CD8-positive, alpha-beta memory T cell (primary cell): ENCODE data around the gene TTYH3. TPM values are rescaled to one million over a fixed set of nuclear protein-coding genes. Genes with fewer than 3 reads are reported as not detected.
"Not testable (repeated sequence)": the region's sequence is repeated elsewhere in the genome, so short reads cannot be mapped to it uniquely, and the experiment has no call there.

Experiments used
- CTCF ChIA-PET: fragments of 350-600 bp; sonication (Branson Sonifier 250); formaldehyde crosslinking; loops from one replicate; lab custom pipeline; 2021; ENCODE audit warnings: antibody characterized with exemption; lab: Charles Lee
- POLR2A ChIA-PET: fragments of 350-600 bp; sonication (Branson Sonifier 250); formaldehyde crosslinking; loops from one replicate; lab custom pipeline; 2021; ENCODE audit warnings: antibody characterized with exemption; lab: Charles Lee
- DNase-seq, 5 donors: peaks; one replicate each; pipeline versions ENCODE4 v3.0.0 to v3.0.0-alpha.2; 2020 to 2022; ENCODE audit warnings: mixed read lengths in 1 of 5
- H3K27ac ChIP-seq: one replicate; pipeline ENCODE4 v1.7.0; 2013; ENCODE audit warnings: low read depth, mild to moderate bottlenecking, low read length, moderate library complexity
- H3K27me3 ChIP-seq: 2 replicates; pipeline ENCODE4 v1.7.0; 2013; ENCODE audit warnings: low read length, mild to moderate bottlenecking; ENCODE audit not compliant: insufficient read depth, poor library complexity, severe bottlenecking
- H3K36me3 ChIP-seq: 2 replicates; pipeline ENCODE4 v1.7.0; 2013; ENCODE audit warnings: mild to moderate bottlenecking, low read length, moderate library complexity; ENCODE audit not compliant: insufficient read depth
- H3K4me1 ChIP-seq: 2 replicates; pipeline ENCODE4 v1.7.0; 2013; ENCODE audit warnings: mild to moderate bottlenecking, low read length, moderate library complexity; ENCODE audit not compliant: insufficient read depth
- H3K4me3 ChIP-seq: 2 replicates; pipeline ENCODE4 v1.7.0; 2013; ENCODE audit warnings: mild to moderate bottlenecking, low read length
- H3K9me3 ChIP-seq: 2 replicates; pipeline ENCODE4 v1.7.0; 2013; ENCODE audit warnings: mild to moderate bottlenecking, low read length
- H3K27ac Mint-ChIP-seq, 8 donors: one replicate each; pipeline ENCODE4 v1.8.0; 2020 to 2021; ENCODE audit warnings: mixed read lengths in 8 of 8, mild to moderate bottlenecking in 6 of 8, inconsistent platforms in 3 of 8, moderate library complexity in 3 of 8
- H3K27me3 Mint-ChIP-seq, 2 donors: one replicate each; pipeline ENCODE4 v1.8.0; 2020 to 2021; ENCODE audit warnings: mixed read lengths in 2 of 2, mild to moderate bottlenecking in 1 of 2, moderate library complexity in 1 of 2
- H3K36me3 Mint-ChIP-seq, 3 donors: one replicate each; pipeline ENCODE4 v1.8.0; 2020 to 2021; ENCODE audit warnings: mixed read lengths in 3 of 3, inconsistent platforms in 1 of 3, mild to moderate bottlenecking in 1 of 3
- H3K4me1 Mint-ChIP-seq, 3 donors: one replicate each; pipeline ENCODE4 v1.8.0; 2020 to 2021; ENCODE audit warnings: mixed read lengths in 3 of 3, inconsistent platforms in 1 of 3, mild to moderate bottlenecking in 1 of 3
- H3K4me3 Mint-ChIP-seq, 7 donors: one replicate each; pipeline ENCODE4 v1.8.0; 2020 to 2021; ENCODE audit warnings: mixed read lengths in 7 of 7, mild to moderate bottlenecking in 6 of 7, moderate library complexity in 4 of 7, inconsistent platforms in 2 of 7
- H3K9me3 Mint-ChIP-seq, 5 donors: one replicate each; pipeline ENCODE4 v1.8.0; 2020 to 2022; ENCODE audit warnings: mixed read lengths in 5 of 5, mild to moderate bottlenecking in 3 of 5, moderate library complexity in 2 of 5, inconsistent platforms in 1 of 5
- polyA plus RNA-seq: library from polyadenylated mRNA; unstranded; fragments of 300-500 nt; fragmentation: Illumina TruSeq; gene quantifications from one replicate; pipeline ENCODE4 v1.2.3, GENCODE V29; 2021
- total RNA-seq, 2 experiments: library from RNA; stranded (reverse); gene quantifications; one replicate each; pipeline ENCODE4 v1.2.3, GENCODE V29; 2021

Gene TTYH3
- total and polyA plus RNA-seq, 3 experiments from 2014 or later = 2.1 to 22.2 (median 20.2) TPM

DNA sequence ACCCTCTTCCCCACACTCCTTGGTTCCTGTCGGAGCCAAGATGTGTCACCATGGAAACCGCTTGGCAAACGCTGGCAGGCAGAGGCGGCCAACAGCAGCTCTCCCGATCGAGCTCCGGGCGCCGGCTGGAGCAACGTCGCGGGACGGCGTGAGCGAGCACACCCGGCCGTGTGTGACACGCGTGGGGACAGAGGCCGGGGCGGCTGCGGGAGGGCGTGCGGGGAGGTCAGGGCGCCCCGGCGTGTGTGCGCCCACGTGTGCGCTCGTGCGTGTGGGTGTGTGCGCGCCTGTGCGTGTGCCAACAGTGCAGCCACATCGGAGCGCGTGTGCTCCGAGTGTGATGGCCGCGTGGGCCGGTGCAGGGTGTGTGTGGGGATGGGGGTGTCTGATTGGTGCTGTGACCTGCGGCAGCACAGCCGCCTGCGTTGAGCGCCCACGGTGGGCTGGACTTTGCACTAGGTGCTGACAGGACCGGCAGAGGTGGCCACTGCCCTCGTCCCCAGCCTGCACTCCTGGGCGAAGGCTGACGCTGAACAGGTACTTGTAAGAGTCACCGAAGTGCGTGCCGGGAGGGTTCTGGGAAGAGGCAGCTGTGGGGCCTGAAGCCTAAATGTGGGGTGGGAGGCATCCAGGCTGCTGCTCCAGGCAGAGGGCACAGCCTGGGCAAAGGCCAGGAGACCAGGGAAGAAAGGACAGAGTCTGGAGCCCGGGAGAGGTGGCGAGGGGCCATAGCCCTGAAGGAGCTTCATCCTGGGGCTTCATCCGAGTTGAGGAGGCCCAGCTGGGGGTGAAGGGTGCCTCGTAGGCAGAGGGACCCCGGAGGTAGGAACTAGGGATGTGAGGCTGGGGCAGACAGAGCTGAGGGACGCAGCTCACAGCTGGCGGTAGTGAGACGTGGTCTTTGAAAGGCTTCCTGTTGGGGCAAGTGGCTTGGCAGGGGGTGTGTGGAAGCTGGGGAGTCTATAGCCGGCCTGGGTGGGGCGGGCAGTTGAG, 47.6 kb downstream of the TTYH3 start:
- H3K27me3 Mint-ChIP-seq, H3K4me3 ChIP-seq, H3K4me1 ChIP-seq, H3K9me3 Mint-ChIP-seq, H3K4me3 Mint-ChIP-seq, H3K27ac ChIP-seq, H3K4me1 Mint-ChIP-seq, H3K27me3 ChIP-seq, H3K36me3 Mint-ChIP-seq, DNase-seq, H3K36me3 ChIP-seq, POLR2A ChIA-PET, H3K9me3 ChIP-seq: not testable (repeated sequence)
- CTCF ChIA-PET = interaction anchor here (1.0 to 3.8 kb wide), 6 partner anchors 9 to 228 kb away, joined by 3 to 27 read pairs (median 8); no protein-coding TSS in a partner anchor
- H3K27ac Mint-ChIP-seq = peak overlapping the region in 1 of 8 donors; percentile 86

DNA sequence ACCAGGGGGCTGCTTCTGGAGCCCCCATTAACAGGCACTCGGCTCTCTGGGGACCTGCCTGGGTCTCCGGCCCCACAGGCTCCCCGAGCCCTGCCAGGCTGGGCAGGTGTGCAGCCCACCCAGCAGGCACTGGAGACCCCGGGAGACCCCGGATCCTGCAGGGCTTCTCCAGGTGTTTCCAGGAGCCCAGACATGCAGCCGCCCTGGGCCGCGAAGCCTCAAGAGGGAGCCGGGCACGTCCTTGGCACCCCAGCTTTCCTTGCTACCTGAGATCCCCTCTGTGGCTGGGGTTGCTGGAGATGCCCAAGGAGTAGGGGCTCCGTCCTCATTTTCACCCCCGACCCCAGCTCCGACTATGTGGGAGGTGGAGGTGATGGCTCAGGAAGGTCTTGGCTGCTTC, 48.5 kb downstream of the TTYH3 start:
- Mint-ChIP-seq H3K36me3 (no peaks in the 10 kb centered on the region), H3K9me3 (peaks cover 0 to 4% (median 0%) of the 10 kb centered on the region in 5 donors), H3K27me3 (peaks cover 6 to 8% of the 10 kb centered on the region in 2 donors), H3K4me1 (no peaks in the 10 kb centered on the region), H3K27ac (no peak overlapping the region), H3K4me3 (no peak overlapping the region)
- Histone ChIP-seq H3K4me1 (no peaks in the 10 kb centered on the region), H3K9me3 (no peaks in the 10 kb centered on the region), H3K4me3 (no peak overlapping the region), H3K27me3 (no peaks in the 10 kb centered on the region), H3K27ac (no peak overlapping the region), H3K36me3 (no peaks in the 10 kb centered on the region)
- CTCF ChIA-PET = interaction anchor here (1.0 to 3.8 kb wide), 6 partner anchors 10 to 229 kb away, joined by 3 to 27 read pairs (median 8); no protein-coding TSS in a partner anchor
- DNase-seq = no peak
- POLR2A ChIA-PET = no interaction called here

DNA sequence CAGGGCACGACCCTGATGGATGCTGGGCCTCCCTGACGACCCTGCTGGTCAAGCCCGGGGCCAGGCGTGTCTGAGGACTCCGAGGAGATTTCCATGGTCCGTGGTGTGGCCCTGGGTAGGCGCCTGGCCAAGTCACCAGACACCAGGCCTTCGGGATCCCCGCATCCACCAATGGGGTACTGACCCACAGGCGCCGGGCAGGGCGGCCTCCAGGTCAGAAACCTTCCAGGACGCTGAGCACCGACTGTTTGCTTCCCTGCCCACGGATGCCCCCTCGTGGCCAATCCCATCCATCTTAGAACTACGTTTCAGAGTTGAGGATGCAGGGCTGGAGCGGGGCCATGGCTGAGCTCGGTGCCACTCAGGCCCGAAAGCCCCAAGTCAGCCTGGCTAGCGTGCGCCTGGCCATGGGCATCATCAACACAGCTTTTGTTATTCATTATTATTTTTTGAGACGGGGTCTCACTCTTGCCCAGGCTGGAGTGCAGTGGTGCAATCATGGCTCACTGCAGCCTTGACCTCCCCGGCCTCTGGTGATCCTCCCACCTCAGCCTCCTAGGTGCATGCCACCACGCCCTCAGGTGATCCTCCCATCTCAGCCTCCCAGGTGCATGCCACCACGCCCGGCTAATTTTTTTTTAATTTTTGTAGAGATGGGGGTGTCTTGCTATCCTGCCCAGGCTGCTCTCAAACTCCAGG, 49.2 kb downstream of the TTYH3 start:
- no peaks in the 10 kb centered on the region for H3K36me3 Mint-ChIP-seq
- Histone ChIP-seq H3K4me1 (no peaks in the 10 kb centered on the region), H3K27ac (no peak overlapping the region), H3K9me3 (no peaks in the 10 kb centered on the region), H3K27me3 (peaks cover 2% of the 10 kb centered on the region), H3K36me3 (no peaks in the 10 kb centered on the region), H3K4me3 (no peak overlapping the region)
- no peak overlapping the region for H3K4me3 Mint-ChIP-seq
- H3K4me1 Mint-ChIP-seq = no peaks in the 10 kb centered on the region
- H3K27ac Mint-ChIP-seq = no peak overlapping the region
- H3K27me3 Mint-ChIP-seq = peaks cover 5 to 10% of the 10 kb centered on the region in 2 donors
- ChIA-PET POLR2A (no interaction called here), CTCF (interaction anchor here (0.7 to 3.8 kb wide), 7 partner anchors 10 to 211 kb away, joined by 3 to 27 read pairs (median 4); no protein-coding TSS in a partner anchor)
- H3K9me3 Mint-ChIP-seq = peaks cover 0 to 4% (median 0%) of the 10 kb centered on the region in 5 donors
- DNase-seq = peak; percentile 21 to 63 (median 26)

- no peak for DNase-seq
- no peaks in the 10 kb centered on the region for H3K36me3 Mint-ChIP-seq
- Histone ChIP-seq H3K36me3 (no peaks in the 10 kb centered on the region), H3K9me3 (no peaks in the 10 kb centered on the region), H3K4me1 (no peaks in the 10 kb centered on the region), H3K27me3 (peaks cover 6% of the 10 kb centered on the region), H3K27ac (no peak overlapping the region), H3K4me3 (no peak overlapping the region)
- H3K27ac Mint-ChIP-seq = peak overlapping the region in 1 of 8 donors; percentile 78
- ChIA-PET CTCF (interaction anchor here (1.3 to 3.8 kb wide), 4 partner anchors 9 to 231 kb away, joined by 3 to 27 read pairs (median 13); no protein-coding TSS in a partner anchor), POLR2A (no interaction called here)
- H3K27me3 Mint-ChIP-seq = peaks cover 14 to 17% of the 10 kb centered on the region in 2 donors
- peaks cover 0 to 4% (median 0%) of the 10 kb centered on the region in 5 donors for H3K9me3 Mint-ChIP-seq
- peaks cover 0 to 1% (median 0%) of the 10 kb centered on the region in 3 donors for H3K4me1 Mint-ChIP-seq
- no peak overlapping the region for H3K4me3 Mint-ChIP-seq
Observed at GRCh38 chr7:2681929-2682799, 50.4 kb downstream of the TTYH3 start.

DNA sequence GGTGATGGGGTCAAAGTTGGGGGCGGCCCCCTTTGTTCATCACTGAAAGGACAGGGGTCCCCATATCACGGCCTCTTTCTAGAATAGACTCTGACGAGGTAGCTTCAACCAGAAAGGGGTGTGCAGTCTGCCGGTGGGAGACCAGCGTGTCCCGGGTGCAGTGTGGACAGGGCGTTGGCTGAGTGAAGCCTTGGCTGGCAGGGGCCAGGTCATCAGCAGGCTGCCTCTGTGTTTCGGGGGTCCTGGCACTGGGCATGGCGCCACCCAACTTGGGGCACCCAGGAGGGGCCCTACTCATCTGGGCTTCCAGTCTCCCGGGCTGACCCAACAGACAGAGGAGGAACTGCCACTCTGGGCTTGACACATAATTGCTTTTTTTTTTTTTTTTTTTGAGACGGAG, 52.7 kb downstream of the TTYH3 start:
- CTCF ChIA-PET = interaction anchor here (1.1 to 1.5 kb wide), 2 partner anchors 13 to 25 kb away, joined by 4 read pairs; no protein-coding TSS in a partner anchor
- peaks cover 25 to 30% of the 10 kb centered on the region in 2 donors for H3K27me3 Mint-ChIP-seq

GRCh38 chr7:2686101-2686500, 54.3 kb downstream of the TTYH3 start:
- H3K27me3 Mint-ChIP-seq = peaks cover 36 to 45% of the 10 kb centered on the region in 2 donors
- Histone ChIP-seq H3K36me3 (no peaks in the 10 kb centered on the region), H3K4me1 (peaks cover 10% of the 10 kb centered on the region), H3K27ac (no peak overlapping the region), H3K4me3 (no peak overlapping the region), H3K9me3 (no peaks in the 10 kb centered on the region), H3K27me3 (peaks cover 26% of the 10 kb centered on the region)
- H3K27ac Mint-ChIP-seq = no peak overlapping the region
- no peaks in the 10 kb centered on the region for H3K9me3 Mint-ChIP-seq
- H3K36me3 Mint-ChIP-seq = no peaks in the 10 kb centered on the region
- DNase-seq = no peak
- H3K4me1 Mint-ChIP-seq = peaks cover 11 to 22% (median 13%) of the 10 kb centered on the region in 3 donors
- ChIA-PET CTCF (interaction anchor here (1.5 to 2.7 kb wide), 2 partner anchors 15 to 24 kb away, joined by 4 to 10 read pairs; no protein-coding TSS in a partner anchor), POLR2A (no interaction called here)
- H3K4me3 Mint-ChIP-seq = no peak overlapping the region

More for the DNA sequence above, 52.7 kb downstream of the TTYH3 start:
- H3K4me3 ChIP-seq = no peak overlapping the region
- H3K4me3 Mint-ChIP-seq = no peak overlapping the region
- H3K4me1 ChIP-seq = peaks cover 10% of the 10 kb centered on the region
- H3K27ac Mint-ChIP-seq = no peak overlapping the region
- peaks cover 0 to 4% (median 0%) of the 10 kb centered on the region in 5 donors for H3K9me3 Mint-ChIP-seq
- DNase-seq = no peak
- H3K4me1 Mint-ChIP-seq = peaks cover 8 to 11% (median 9%) of the 10 kb centered on the region in 3 donors
- no peaks in the 10 kb centered on the region for H3K36me3 ChIP-seq
- no peaks in the 10 kb centered on the region for H3K36me3 Mint-ChIP-seq
- peaks cover 18% of the 10 kb centered on the region for H3K27me3 ChIP-seq
- POLR2A ChIA-PET = no interaction called here
- H3K9me3 ChIP-seq = no peaks in the 10 kb centered on the region
- no peak overlapping the region for H3K27ac ChIP-seq

DNA sequence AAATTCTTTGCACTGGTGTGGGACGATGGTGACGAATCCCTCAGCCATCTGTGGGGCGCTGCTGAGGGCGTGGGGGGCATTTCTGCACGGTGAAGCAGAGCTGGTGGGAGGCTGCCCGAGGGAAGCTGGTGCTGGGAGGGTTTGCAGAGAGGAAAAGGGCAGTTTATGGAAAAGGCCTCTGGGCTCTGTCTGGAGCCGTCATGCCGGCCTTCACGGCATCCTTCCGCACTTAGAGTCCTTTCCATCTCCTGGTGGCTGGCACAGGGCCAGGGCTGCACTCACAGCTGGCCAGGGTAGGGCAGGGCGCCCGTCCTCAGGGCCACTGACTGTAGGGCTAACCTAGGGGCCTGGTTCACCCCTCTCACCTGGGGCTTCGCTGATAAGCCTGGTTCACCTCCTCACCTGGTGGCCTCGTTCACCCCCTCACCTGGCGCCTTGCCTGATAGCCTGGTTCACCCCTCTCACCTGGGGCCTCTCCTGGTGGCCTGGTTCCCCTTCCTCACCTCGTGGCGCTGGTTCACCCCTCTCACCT, 55.6 kb downstream of the TTYH3 start:
- DNase-seq = no peak
- Histone ChIP-seq H3K27me3 (peaks cover 26% of the 10 kb centered on the region), H3K4me3 (no peak overlapping the region), H3K27ac (no peak overlapping the region), H3K4me1 (peaks cover 10% of the 10 kb centered on the region), H3K9me3 (no peaks in the 10 kb centered on the region), H3K36me3 (no peaks in the 10 kb centered on the region)
- CTCF ChIA-PET = interaction anchor here (2.7 kb wide), 1 partner anchor 22 kb away, joined by 10 read pairs; no protein-coding TSS in a partner anchor
- Mint-ChIP-seq H3K27ac (no peak overlapping the region), H3K36me3 (no peaks in the 10 kb centered on the region), H3K9me3 (no peaks in the 10 kb centered on the region), H3K4me1 (peaks cover 11 to 22% (median 13%) of the 10 kb centered on the region in 3 donors), H3K4me3 (peak overlapping the region in 1 of 7 donors; percentile 24), H3K27me3 (peaks cover 40 to 45% of the 10 kb centered on the region in 2 donors)
- POLR2A ChIA-PET = no interaction called here
